Panc1 (cell line): ENCODE results near the gene SLX4IP. TPM values are rescaled to one million over a fixed set of nuclear protein-coding genes. Genes with fewer than 3 reads are reported as not detected.

Source experiments
- ATAC-seq: fragments of 200-7000 bp; cut with Tn5 transposase; 2 replicates; pipeline ENCODE4 v1.9.1; 2020; ENCODE audit warnings: mild to moderate bottlenecking, moderate library complexity
- BruUV-seq: library from RNA; stranded (reverse); fragments of 400-500 nt; replicated peaks from 2 replicates; lab custom pipeline; 2021; lab: Mats Ljungman, UMichigan
- CTCF ChIA-PET: fragments of 300-600 bp; sonication (Branson Sonifier 250); formaldehyde crosslinking; loops from one replicate; lab custom pipeline; 2022; ENCODE audit warnings: antibody characterized with exemption; lab: Charles Lee
- POLR2A ChIA-PET: fragments of 300-600 bp; sonication (Branson Sonifier 250); formaldehyde crosslinking; loops from one replicate; lab custom pipeline; 2022; ENCODE audit warnings: antibody characterized with exemption; lab: Charles Lee
- DNase-seq: peaks from one replicate; pipeline ENCODE4 v3.0.0-alpha.2; 2010; ENCODE audit warnings: low read depth, low spot score
- H3K27ac ChIP-seq: 2 replicates; pipeline ENCODE4 v1.5.1; 2011; ENCODE audit warnings: mild to moderate bottlenecking, low read length, inconsistent platforms
- H3K27me3 ChIP-seq: fragments of 200-500 bp; sonication (Bioruptor generic); 2 replicates; pipeline ENCODE4 v1.6.0; 2014; ENCODE audit warnings: low read length, inconsistent platforms; ENCODE audit not compliant: control insufficient read depth, insufficient read depth
- H3K36me3 ChIP-seq: fragments of 200-500 bp; sonication (Bioruptor generic); 2 replicates; pipeline ENCODE4 v1.5.1; 2014; ENCODE audit warnings: inconsistent platforms, mild to moderate bottlenecking, low read length, moderate library complexity; ENCODE audit not compliant: control insufficient read depth, insufficient read depth
- H3K4me1 ChIP-seq: 2 replicates; pipeline ENCODE4 v1.5.1; 2011; ENCODE audit warnings: inconsistent platforms, mild to moderate bottlenecking, low read length, moderate library complexity; ENCODE audit not compliant: control insufficient read depth, insufficient read depth
- H3K4me3 ChIP-seq, 2 experiments: 2 replicates each; pipeline ENCODE4 v1.5.1; 2011 to 2012; ENCODE audit warnings: low read depth in 2 of 2, low read length in 2 of 2, mild to moderate bottlenecking in 2 of 2, inconsistent platforms in 1 of 2, moderate library complexity in 1 of 2
- H3K9me3 ChIP-seq: fragments of 200-500 bp; sonication (Bioruptor generic); 2 replicates; pipeline ENCODE4 v1.5.1; 2014; ENCODE audit warnings: low read depth, mild to moderate bottlenecking, inconsistent platforms, low read length, moderate library complexity; ENCODE audit not compliant: control insufficient read depth, insufficient read depth
- CTCF ChIP-seq: fragments of 450-650 bp; IDR thresholded peaks from 2 replicates; pipeline ENCODE4 v1.5.1; 2017; ENCODE audit warnings: mild to moderate bottlenecking
- POLR2AphosphoS5 ChIP-seq: IDR thresholded peaks from 2 replicates; pipeline ENCODE4 v1.6.1; 2012; ENCODE audit warnings: mild to moderate bottlenecking, low read depth, low read length, moderate library complexity
- SIN3A ChIP-seq: IDR thresholded peaks from 2 replicates; pipeline ENCODE4 v1.6.1; 2012; ENCODE audit warnings: low read depth, mild to moderate bottlenecking, low read length, moderate library complexity, borderline replicate concordance; ENCODE audit not compliant: insufficient read depth
- TCF7L2 ChIP-seq: IDR thresholded peaks from 2 replicates; pipeline ENCODE4 v1.6.1; 2011; ENCODE audit warnings: mild to moderate bottlenecking, low read depth, low read length, inconsistent platforms
- in situ Hi-C: cut with HindIII; loops from 2 replicates; pipeline ENCODE4 v1.10.0; 2016; ENCODE audit warnings: low sequenced_read_pairs, low pct_unique_long_range_greater_than_20kb
- intact Hi-C: fragments of 100-400 bp; cut with micrococcal nuclease; formaldehyde crosslinking; loops from one replicate; pipeline ENCODE4 v1.10.0; 2022; ENCODE audit not compliant: unreplicated experiment
- total RNA-seq: library from RNA; stranded (reverse); gene quantifications from one replicate; pipeline ENCODE4 v1.2.1, GENCODE V29; 2021; ENCODE audit not compliant: unreplicated experiment
- TF ChIP-seq, protein P1 (sequence below), 2 experiments: IDR thresholded peaks; 2 replicates each; pipeline ENCODE4 v1.6.1; 2011 to 2012; ENCODE audit warnings: low read depth in 2 of 2, control low read depth in 1 of 2, low read length in 1 of 2, mild to moderate bottlenecking in 1 of 2, moderate library complexity in 1 of 2; ENCODE audit not compliant: insufficient read depth in 1 of 2

Gene SLX4IP
- total RNA-seq, 1 experiment from 2014 or later: 5.4 TPM

DNA sequence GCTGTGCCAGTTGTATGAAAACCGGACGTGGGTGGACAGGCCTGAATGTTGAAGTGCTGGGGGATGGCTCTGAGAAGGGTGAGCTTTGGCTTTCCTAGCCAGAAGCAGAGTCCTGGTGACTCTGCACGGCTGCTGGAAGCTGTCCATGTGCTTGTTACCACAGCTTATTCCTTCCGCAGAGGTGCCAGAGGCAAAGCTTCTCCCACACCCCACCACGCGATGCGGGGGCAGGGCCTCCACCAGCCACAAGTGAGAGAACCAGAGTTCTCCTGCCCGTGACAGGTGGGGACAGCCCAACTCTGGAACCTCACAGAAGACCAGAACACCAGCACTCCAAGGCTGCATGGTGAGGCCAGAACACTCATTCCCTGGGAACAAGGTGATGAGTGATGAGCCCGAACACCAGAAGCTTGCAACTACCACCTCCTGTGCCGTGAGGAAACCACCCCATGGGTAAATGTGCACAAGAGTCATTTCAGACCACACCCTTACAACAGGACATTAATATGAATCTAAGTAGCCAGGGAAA is 202.0 kb downstream of the SLX4IP start:
- no peaks in the 10 kb centered on the region for H3K4me1 ChIP-seq

DNA sequence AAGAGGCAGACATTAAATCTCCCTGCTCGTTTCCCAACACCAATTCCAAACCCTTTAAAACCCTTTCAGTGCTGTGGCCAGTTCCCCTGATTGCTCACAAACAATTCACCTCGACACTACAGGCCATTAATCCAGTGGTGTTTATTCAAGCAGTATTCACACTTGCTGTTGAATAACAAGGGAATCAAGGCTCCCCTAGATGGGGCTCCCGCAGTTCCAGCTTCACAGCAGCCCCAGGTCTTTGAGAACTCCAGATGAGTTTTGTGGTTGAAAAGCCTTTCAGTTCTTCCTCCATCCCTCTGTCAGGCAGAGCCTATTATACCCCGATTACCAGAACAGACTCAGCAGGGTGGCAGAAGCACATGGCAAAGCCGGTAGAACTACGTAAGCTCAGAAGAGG is 202.5 kb downstream of the SLX4IP start:
- Histone ChIP-seq H3K27me3 (no peaks in the 10 kb centered on the region), H3K9me3 (no peaks in the 10 kb centered on the region), H3K4me3 (no peak overlapping the region), H3K27ac (no peak overlapping the region; the same call in 1 of the 2 replicates), H3K36me3 (peaks cover 14% of the 10 kb centered on the region), H3K4me1 (no peaks in the 10 kb centered on the region)
- CTCF ChIA-PET: no interaction called here
- DNase-seq (no peak), ATAC-seq (no peak)
- TF ChIP-seq, protein P1, sequence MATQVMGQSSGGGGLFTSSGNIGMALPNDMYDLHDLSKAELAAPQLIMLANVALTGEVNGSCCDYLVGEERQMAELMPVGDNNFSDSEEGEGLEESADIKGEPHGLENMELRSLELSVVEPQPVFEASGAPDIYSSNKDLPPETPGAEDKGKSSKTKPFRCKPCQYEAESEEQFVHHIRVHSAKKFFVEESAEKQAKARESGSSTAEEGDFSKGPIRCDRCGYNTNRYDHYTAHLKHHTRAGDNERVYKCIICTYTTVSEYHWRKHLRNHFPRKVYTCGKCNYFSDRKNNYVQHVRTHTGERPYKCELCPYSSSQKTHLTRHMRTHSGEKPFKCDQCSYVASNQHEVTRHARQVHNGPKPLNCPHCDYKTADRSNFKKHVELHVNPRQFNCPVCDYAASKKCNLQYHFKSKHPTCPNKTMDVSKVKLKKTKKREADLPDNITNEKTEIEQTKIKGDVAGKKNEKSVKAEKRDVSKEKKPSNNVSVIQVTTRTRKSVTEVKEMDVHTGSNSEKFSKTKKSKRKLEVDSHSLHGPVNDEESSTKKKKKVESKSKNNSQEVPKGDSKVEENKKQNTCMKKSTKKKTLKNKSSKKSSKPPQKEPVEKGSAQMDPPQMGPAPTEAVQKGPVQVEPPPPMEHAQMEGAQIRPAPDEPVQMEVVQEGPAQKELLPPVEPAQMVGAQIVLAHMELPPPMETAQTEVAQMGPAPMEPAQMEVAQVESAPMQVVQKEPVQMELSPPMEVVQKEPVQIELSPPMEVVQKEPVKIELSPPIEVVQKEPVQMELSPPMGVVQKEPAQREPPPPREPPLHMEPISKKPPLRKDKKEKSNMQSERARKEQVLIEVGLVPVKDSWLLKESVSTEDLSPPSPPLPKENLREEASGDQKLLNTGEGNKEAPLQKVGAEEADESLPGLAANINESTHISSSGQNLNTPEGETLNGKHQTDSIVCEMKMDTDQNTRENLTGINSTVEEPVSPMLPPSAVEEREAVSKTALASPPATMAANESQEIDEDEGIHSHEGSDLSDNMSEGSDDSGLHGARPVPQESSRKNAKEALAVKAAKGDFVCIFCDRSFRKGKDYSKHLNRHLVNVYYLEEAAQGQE (IDR thresholded peaks at IDR 0.05; ENCODE audit: insufficient read depth in 1 of 2, low read depth in 2 of 2, low read length in 1 of 2): no peak
- TF ChIP-seq TCF7L2 (no peak), SIN3A (no peak), CTCF (no peak), POLR2AphosphoS5 (no peak)
- no TSS peak for BruUV-seq
- in situ Hi-C loops: no loop called here
- intact Hi-C loops: no loop called here
- POLR2A ChIA-PET: no interaction called here

More for the DNA sequence above, 202.0 kb downstream of the SLX4IP start:
- ChIA-PET CTCF (interaction anchor here (0.7 kb wide), 1 partner anchor 87 kb away, joined by 6 read pairs; no protein-coding TSS in a partner anchor), POLR2A (interaction anchor here (0.7 kb wide), 1 partner anchor 14 kb away, joined by 4 read pairs; no protein-coding TSS in a partner anchor)
- DNase-seq (no peak), ATAC-seq (no peak)
- peaks cover 14% of the 10 kb centered on the region for H3K36me3 ChIP-seq
- TF ChIP-seq TCF7L2: no peak
- TF ChIP-seq, protein P1 (IDR thresholded peaks at IDR 0.05; ENCODE audit: insufficient read depth in 1 of 2, low read depth in 2 of 2, low read length in 1 of 2): no peak
- TF ChIP-seq CTCF: no peak
- no peak for TF ChIP-seq POLR2AphosphoS5
- no peak for TF ChIP-seq SIN3A
- intact Hi-C loops: no loop called here
- no peaks in the 10 kb centered on the region for H3K9me3 ChIP-seq
- no peak overlapping the region for H3K27ac ChIP-seq
- in situ Hi-C loops: no loop called here
- no peak overlapping the region for H3K4me3 ChIP-seq
- no TSS peak for BruUV-seq
- H3K27me3 ChIP-seq: no peaks in the 10 kb centered on the region
